ENCODE data around the gene SV2C. TPM values are rescaled to one million over a fixed set of nuclear protein-coding genes. Genes with fewer than 3 reads are reported as not detected.

Gene SV2C
- total and polyA plus RNA-seq, 10 of the 15 experiments (the other 5 are each of a cell fraction or from before 2014, with no cell fraction given) = under 0.01 to 1.1 (median 0.63) TPM

GRCh38 chr5:76402886-76403765, 319.9 kb downstream of the SV2C start, which contains the start of gene IQGAP2 (continued):
- TF ChIP-seq SP1 (IDR thresholded peaks at IDR 0.05; ENCODE audit: low read depth, low read length) (peak; percentile 34), E4F1 (IDR thresholded peaks at IDR 0.05; ENCODE audit: borderline replicate concordance, partially characterized antibody) (no peak), ZNF622 (IDR thresholded peaks at IDR 0.05) (no peak), EED (IDR thresholded peaks at IDR 0.05; ENCODE audit: low read depth) (peak; percentile 79), BACH1 (IDR thresholded peaks at IDR 0.05; ENCODE audit: borderline replicate concordance) (peak; percentile 68), ZNF24 (IDR thresholded peaks at IDR 0.05) (peak; percentile 30; the same call in 1 of the 2 replicates), TCF3 (IDR thresholded peaks at IDR 0.05; ENCODE audit: borderline replicate concordance, insufficient read depth, low read depth, low read length) (peak; percentile 97), JUND (IDR thresholded peaks at IDR 0.05; ENCODE audit: low read depth, low read length) (no peak), EGR1 (IDR thresholded peaks at IDR 0.05; ENCODE audit: borderline replicate concordance in 1 of 2, low read depth in 2 of 2, low read length in 2 of 2) (peak in 1 of 2 experiments; percentile 82; a peak in 2 of 3 replicates), SUZ12 (IDR thresholded peaks at IDR 0.05; ENCODE audit: unreplicated experiment) (no peak), POLR2A (IDR thresholded peaks at IDR 0.05; ENCODE audit: low read depth, low read length) (peak; percentile 78), STAT3 (IDR thresholded peaks at IDR 0.05; ENCODE audit: low read depth, low read length) (no peak), ZNF207 (IDR thresholded peaks at IDR 0.05; ENCODE audit: borderline replicate concordance) (peak; percentile 87), FOS (IDR thresholded peaks at IDR 0.05; ENCODE audit: borderline replicate concordance, extremely low read depth, insufficient read length) (no peak), CREB1 (IDR thresholded peaks at IDR 0.05; ENCODE audit: low read depth) (no peak), HDGF (IDR thresholded peaks at IDR 0.05) (no peak), WRNIP1 (IDR thresholded peaks at IDR 0.05; ENCODE audit: borderline replicate concordance, low read depth, low read length) (no peak), SMAD5 (IDR thresholded peaks at IDR 0.05; ENCODE audit: low read depth) (no peak), REST (IDR thresholded peaks at IDR 0.05; ENCODE audit: low read depth, low read length) (no peak), KDM1A (IDR thresholded peaks at IDR 0.05; ENCODE audit: borderline replicate concordance) (no peak), CBX3 (IDR thresholded peaks at IDR 0.05; ENCODE audit: borderline replicate concordance, low read depth) (no peak), CEBPB (IDR thresholded peaks at IDR 0.05; ENCODE audit: borderline replicate concordance in 1 of 2, low read depth in 2 of 2, low read length in 2 of 2) (no peak), MYC (IDR thresholded peaks at IDR 0.05; ENCODE audit: insufficient read depth, insufficient read length, insufficient replicate concordance, low read length, severe bottlenecking) (no peak)
